NT2/D1 (cell line): ENCODE data around the gene CTPS2.

Experiments
- DNase-seq: peaks from one replicate; pipeline ENCODE4 v3.0.0-alpha.2; 2011; ENCODE audit warnings: low read depth, low spot score
- H3K27me3 ChIP-seq: 2 replicates; pipeline ENCODE4 v1.6.0; 2011; ENCODE audit warnings: mild to moderate bottlenecking; ENCODE audit not compliant: insufficient read length, insufficient read depth
- H3K36me3 ChIP-seq: 2 replicates; pipeline ENCODE4 v1.6.1; 2011; ENCODE audit warnings: mild to moderate bottlenecking, low read length, mixed read lengths; ENCODE audit not compliant: insufficient read depth, insufficient read length
- H3K4me1 ChIP-seq: 2 replicates; pipeline ENCODE4 v1.5.1; 2011; ENCODE audit not compliant: insufficient read depth, insufficient read length
- H3K4me3 ChIP-seq: 2 replicates; pipeline ENCODE4 v1.5.1; 2011; ENCODE audit warnings: low read depth; ENCODE audit not compliant: insufficient read length
- H3K9ac ChIP-seq: 2 replicates; pipeline ENCODE4 v1.6.0; 2011; ENCODE audit warnings: low read depth; ENCODE audit not compliant: insufficient read length
- H3K9me3 ChIP-seq: 2 replicates; pipeline ENCODE4 v1.5.1; 2011; ENCODE audit warnings: mild to moderate bottlenecking, low read length; ENCODE audit not compliant: insufficient read depth
- SUZ12 ChIP-seq: IDR thresholded peaks from 2 replicates; pipeline ENCODE4 v1.6.1; 2011; ENCODE audit not compliant: insufficient read length, insufficient read depth; ENCODE audit errors: extremely low read depth
- YY1 ChIP-seq: IDR thresholded peaks from 2 replicates; pipeline ENCODE4 v1.6.1; 2011; ENCODE audit not compliant: insufficient read length, insufficient read depth
- ZNF274 ChIP-seq: IDR thresholded peaks from 2 replicates; pipeline ENCODE4 v1.6.1; 2011; ENCODE audit warnings: mild to moderate bottlenecking, low read depth, low read length

Gene CTPS2

DNA sequence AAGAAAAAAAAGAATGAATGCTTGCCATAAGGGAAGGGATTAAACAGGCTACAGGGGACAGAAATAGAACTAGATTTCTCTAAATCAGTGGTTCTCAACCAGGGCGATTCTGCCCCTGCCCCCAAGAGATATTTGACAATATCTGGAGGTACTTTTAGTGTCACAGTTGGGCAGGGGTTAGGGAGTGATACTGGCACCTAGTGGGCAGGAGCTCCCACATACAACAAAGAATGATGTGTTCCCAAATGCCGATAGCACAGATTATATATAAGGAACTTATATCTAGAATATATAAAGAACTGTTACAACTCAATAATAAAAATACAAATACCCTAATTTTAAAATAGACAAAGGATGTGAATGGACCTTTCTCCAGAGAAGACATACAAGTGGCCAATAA lies 47.8 kb downstream of the CTPS2 start:
- H3K9me3 ChIP-seq = no peaks in the 10 kb centered on the region
- no peak overlapping the region for H3K9ac ChIP-seq
- H3K4me3 ChIP-seq = no peak overlapping the region
- no peaks in the 10 kb centered on the region for H3K4me1 ChIP-seq
- peaks cover 35% of the 10 kb centered on the region for H3K36me3 ChIP-seq
- no peak for DNase-seq
- no peak for TF ChIP-seq YY1
- TF ChIP-seq SUZ12 = no peak
- no peak for TF ChIP-seq ZNF274
- H3K27me3 ChIP-seq = no peaks in the 10 kb centered on the region

DNA sequence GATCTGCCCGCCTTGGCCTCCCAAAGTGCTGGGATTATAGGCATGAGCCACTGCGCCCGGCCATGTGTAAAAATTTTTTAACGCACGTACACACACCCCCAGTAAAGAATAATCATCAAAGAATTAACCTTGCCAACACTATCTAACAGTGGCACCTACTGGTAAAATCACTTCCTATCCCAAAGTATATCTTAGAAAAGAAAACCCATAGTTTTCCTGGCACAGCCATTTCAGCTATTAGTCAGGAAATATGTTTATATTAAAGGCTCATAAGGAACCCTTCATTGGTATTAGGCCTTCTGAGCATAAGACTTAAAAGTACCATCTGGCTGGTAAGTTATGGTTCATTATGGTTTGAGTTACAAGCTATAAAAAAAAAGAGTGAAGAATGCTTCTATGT lies 48.4 kb downstream of the CTPS2 start:
- H3K36me3 ChIP-seq = peaks cover 30% of the 10 kb centered on the region

DNA sequence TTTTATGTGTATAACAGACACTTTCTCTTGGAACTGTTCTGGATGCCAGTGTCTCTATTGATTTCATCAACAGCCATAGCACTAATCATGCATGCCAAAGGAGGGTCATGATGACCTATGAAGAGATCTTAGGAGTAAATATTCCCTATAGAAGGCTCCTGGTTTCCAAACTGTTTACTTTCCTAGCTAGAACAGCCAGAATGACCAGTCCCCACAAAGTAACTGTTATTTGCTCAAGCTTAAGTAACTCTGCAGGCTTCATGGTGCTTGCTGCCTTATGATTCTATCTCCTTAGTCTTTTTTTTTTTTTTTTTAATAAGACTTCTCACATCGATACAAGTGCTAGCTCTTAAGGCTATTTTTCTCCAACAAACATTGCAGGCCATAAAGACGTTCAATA lies 50.1 kb downstream of the CTPS2 start:
- TF ChIP-seq SUZ12 = no peak
- TF ChIP-seq YY1 = no peak
- TF ChIP-seq ZNF274 = no peak
- no peak overlapping the region for H3K9ac ChIP-seq
- no peak overlapping the region for H3K4me3 ChIP-seq
- no peak for DNase-seq
- H3K36me3 ChIP-seq = peaks cover 27% of the 10 kb centered on the region
- H3K9me3 ChIP-seq = no peaks in the 10 kb centered on the region
- no peaks in the 10 kb centered on the region for H3K27me3 ChIP-seq
- H3K4me1 ChIP-seq = no peaks in the 10 kb centered on the region

More for the DNA sequence above, 48.4 kb downstream of the CTPS2 start:
- no peak overlapping the region for H3K9ac ChIP-seq
- no peaks in the 10 kb centered on the region for H3K9me3 ChIP-seq
- H3K4me1 ChIP-seq = no peaks in the 10 kb centered on the region
- H3K27me3 ChIP-seq = no peaks in the 10 kb centered on the region
- DNase-seq = no peak
- no peak overlapping the region for H3K4me3 ChIP-seq
- no peak for TF ChIP-seq YY1
- no peak for TF ChIP-seq ZNF274
- no peak for TF ChIP-seq SUZ12

DNA sequence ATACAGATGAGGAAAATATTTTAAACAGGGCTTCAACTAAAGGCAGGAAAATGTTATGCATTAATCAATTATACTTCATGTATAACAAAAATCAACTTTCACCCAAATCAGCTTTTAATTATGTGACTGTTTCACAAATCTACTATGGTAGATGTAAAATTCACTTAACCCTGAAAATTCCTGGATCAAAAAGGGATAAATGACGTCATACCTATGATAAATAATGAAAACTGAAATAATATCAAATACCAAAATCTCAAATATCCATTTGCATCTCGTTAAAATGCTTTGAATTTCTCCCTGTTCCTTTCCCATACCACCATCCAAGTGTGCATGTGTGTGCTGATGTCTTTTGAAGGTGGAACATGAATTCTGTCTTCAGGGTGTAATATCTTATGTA lies 51.0 kb downstream of the CTPS2 start:
- Histone ChIP-seq H3K4me1 (no peaks in the 10 kb centered on the region), H3K36me3 (peaks cover 25% of the 10 kb centered on the region), H3K9me3 (no peaks in the 10 kb centered on the region), H3K4me3 (no peak overlapping the region), H3K27me3 (no peaks in the 10 kb centered on the region), H3K9ac (no peak overlapping the region)
- no peak for DNase-seq
- TF ChIP-seq YY1 = no peak
- TF ChIP-seq ZNF274 = no peak
- no peak for TF ChIP-seq SUZ12

DNA sequence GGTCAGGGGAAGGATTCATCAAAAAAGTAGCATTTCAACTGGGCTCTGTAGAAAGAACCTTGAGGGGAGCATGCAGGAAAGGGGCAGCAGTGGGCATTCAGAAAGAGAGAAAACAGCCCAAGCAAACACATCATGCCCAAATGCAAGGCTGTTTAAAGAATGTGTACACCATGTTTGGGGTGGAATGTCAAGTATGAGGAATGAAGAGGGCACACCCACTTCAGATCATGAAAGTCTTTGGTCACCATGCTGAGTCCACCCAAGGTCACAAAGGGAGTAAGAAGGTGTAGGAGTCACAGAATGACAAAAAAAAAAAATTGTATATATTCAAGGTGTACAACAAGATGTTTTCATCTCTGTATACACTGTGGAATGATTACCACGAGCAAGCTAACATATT lies 53.1 kb downstream of the CTPS2 start:
- no peaks in the 10 kb centered on the region for H3K4me1 ChIP-seq
- H3K27me3 ChIP-seq = no peaks in the 10 kb centered on the region
- no peaks in the 10 kb centered on the region for H3K9me3 ChIP-seq
- TF ChIP-seq SUZ12 (no peak), ZNF274 (no peak), YY1 (no peak)
- no peak overlapping the region for H3K9ac ChIP-seq
- no peak for DNase-seq
- peaks cover 12% of the 10 kb centered on the region for H3K36me3 ChIP-seq
- H3K4me3 ChIP-seq = no peak overlapping the region

DNA sequence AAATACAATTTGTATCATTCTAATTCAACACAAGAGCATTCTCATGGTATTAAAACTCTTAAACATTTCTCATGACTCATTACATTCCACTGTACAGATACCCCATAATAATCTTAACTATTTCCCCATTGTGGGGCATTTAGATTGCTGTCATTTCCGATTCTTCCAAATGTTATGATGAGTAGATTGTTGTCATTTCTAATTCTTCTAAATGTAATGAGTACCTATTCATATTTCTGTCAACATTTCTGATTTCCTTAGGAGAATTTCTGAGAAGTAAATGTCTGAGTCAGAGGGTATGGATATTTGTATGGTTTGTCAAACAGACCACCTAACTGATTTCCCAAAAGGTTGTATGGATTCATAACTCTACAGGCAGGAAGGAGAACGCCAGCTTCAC lies 54.2 kb downstream of the CTPS2 start:
- TF ChIP-seq SUZ12 (no peak), YY1 (no peak), ZNF274 (no peak)
- Histone ChIP-seq H3K36me3 (peaks cover 10% of the 10 kb centered on the region), H3K4me3 (no peak overlapping the region), H3K9me3 (no peaks in the 10 kb centered on the region), H3K9ac (no peak overlapping the region), H3K27me3 (no peaks in the 10 kb centered on the region), H3K4me1 (no peaks in the 10 kb centered on the region)
- no peak for DNase-seq

DNA sequence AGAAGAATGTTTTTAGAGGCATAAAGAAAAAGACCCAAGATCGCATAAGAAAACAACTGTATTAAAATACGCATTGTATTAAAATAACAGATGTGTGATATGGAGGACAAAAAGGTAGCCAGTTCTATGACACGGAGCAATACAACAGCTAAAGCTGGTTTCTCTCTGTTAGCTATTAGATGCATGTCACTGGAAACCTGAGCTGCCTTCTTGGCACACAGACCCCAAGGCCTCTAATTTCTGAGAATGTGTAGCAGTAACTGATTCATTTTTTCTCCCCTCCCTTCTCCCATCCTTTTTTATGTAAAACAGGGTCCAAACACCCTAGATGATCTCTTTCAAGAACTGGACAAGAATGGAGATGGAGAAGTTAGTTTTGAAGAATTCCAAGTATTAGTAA lies 58.4 kb downstream of the CTPS2 start:
- Histone ChIP-seq H3K9me3 (no peaks in the 10 kb centered on the region), H3K4me1 (no peaks in the 10 kb centered on the region), H3K4me3 (no peak overlapping the region), H3K36me3 (peaks cover 8% of the 10 kb centered on the region), H3K27me3 (no peaks in the 10 kb centered on the region), H3K9ac (no peak overlapping the region)
- DNase-seq = no peak
- no peak for TF ChIP-seq YY1
- TF ChIP-seq ZNF274 = no peak
- TF ChIP-seq SUZ12 = no peak

DNA sequence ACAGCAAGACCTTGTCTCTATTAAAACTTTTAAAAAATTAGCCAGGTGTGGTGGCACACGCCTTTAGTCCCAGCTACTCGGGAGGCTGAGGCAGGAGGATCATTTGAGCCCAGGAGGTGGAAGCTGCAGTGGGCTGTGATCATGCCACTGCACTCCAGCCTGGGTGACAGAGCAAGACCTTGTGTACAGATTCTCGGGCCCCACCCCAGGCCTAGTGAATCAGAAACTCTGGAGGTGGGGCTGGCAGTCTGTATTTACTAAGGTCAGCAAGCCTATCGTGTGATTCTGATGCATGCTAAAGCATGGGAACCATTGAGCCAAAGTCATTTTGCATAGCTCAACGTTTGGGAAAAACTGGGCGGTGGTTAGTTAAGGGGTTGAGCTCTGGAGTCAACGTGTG lies 59.0 kb downstream of the CTPS2 start:
- H3K9me3 ChIP-seq = no peaks in the 10 kb centered on the region
- H3K4me1 ChIP-seq = no peaks in the 10 kb centered on the region
- no peak for DNase-seq
- no peaks in the 10 kb centered on the region for H3K27me3 ChIP-seq
- H3K4me3 ChIP-seq = no peak overlapping the region
- peaks cover 8% of the 10 kb centered on the region for H3K36me3 ChIP-seq
- H3K9ac ChIP-seq = no peak overlapping the region
- no peak for TF ChIP-seq ZNF274
- TF ChIP-seq YY1 = no peak
- no peak for TF ChIP-seq SUZ12
